Measurements from ENCODE around the gene TSPAN4. TPM values are rescaled to one million over a fixed set of nuclear protein-coding genes. Genes with fewer than 3 reads are reported as not detected.

TSPAN4 gene
- total RNA-seq, 2 donors from 2014 or later = 48.8 to 94.9 TPM

DNA sequence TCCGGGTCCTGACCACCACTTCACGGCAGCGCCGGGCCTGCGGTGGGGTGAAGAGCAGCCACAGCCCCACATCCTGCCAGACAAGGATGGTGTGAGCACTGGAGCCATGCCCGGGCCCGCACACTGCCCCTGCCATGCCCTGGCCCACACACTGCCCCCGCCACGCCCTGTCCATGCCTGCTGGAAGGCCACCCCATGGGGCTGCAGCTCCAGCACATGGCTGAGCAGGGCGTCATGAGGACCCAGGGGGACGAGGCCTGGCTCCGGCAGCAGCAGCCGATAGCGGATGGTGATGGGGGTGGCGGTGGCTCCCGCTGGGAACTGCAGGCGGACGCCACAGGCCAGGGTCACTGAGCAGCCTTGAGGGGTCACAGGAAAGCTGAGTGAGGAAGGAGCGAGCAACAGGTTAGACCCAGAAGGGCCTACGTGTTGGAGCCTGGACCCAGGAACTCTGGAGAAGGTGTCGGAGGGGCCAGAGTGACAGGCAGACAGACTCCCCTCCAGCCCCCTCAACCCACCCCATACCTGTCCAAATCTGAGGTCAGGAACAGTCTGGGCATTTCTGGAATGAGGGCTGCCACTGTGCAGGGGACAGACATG is 40.5 kb upstream of the TSPAN4 start:
- no peaks in the 10 kb centered on the region for H3K36me3 ChIP-seq
- H3K4me1 ChIP-seq (replicated peaks) = peaks cover 13% of the 10 kb centered on the region
- no peak overlapping the region for H3K4me3 ChIP-seq
- H3K9me3 ChIP-seq = no peaks in the 10 kb centered on the region
- TF ChIP-seq POLR2AphosphoS5 (IDR thresholded peaks at IDR 0.05) = no peak
- no peak for TF ChIP-seq POLR2A (IDR thresholded peaks at IDR 0.05)
- TF ChIP-seq, protein P1, sequence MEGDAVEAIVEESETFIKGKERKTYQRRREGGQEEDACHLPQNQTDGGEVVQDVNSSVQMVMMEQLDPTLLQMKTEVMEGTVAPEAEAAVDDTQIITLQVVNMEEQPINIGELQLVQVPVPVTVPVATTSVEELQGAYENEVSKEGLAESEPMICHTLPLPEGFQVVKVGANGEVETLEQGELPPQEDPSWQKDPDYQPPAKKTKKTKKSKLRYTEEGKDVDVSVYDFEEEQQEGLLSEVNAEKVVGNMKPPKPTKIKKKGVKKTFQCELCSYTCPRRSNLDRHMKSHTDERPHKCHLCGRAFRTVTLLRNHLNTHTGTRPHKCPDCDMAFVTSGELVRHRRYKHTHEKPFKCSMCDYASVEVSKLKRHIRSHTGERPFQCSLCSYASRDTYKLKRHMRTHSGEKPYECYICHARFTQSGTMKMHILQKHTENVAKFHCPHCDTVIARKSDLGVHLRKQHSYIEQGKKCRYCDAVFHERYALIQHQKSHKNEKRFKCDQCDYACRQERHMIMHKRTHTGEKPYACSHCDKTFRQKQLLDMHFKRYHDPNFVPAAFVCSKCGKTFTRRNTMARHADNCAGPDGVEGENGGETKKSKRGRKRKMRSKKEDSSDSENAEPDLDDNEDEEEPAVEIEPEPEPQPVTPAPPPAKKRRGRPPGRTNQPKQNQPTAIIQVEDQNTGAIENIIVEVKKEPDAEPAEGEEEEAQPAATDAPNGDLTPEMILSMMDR (IDR thresholded peaks at IDR 0.05) = no peak
- no peak for DNase-seq (ENCODE audit: low spot score)
- WGBS = 97% methylated on average over 21 of the region's 21 CpGs
- no peak overlapping the region for H3K27ac ChIP-seq
- intact Hi-C loops (cut with DNase I) = no loop called here
- H3K27me3 ChIP-seq (replicated peaks; ENCODE audit: insufficient read depth) = no peaks in the 10 kb centered on the region

DNA sequence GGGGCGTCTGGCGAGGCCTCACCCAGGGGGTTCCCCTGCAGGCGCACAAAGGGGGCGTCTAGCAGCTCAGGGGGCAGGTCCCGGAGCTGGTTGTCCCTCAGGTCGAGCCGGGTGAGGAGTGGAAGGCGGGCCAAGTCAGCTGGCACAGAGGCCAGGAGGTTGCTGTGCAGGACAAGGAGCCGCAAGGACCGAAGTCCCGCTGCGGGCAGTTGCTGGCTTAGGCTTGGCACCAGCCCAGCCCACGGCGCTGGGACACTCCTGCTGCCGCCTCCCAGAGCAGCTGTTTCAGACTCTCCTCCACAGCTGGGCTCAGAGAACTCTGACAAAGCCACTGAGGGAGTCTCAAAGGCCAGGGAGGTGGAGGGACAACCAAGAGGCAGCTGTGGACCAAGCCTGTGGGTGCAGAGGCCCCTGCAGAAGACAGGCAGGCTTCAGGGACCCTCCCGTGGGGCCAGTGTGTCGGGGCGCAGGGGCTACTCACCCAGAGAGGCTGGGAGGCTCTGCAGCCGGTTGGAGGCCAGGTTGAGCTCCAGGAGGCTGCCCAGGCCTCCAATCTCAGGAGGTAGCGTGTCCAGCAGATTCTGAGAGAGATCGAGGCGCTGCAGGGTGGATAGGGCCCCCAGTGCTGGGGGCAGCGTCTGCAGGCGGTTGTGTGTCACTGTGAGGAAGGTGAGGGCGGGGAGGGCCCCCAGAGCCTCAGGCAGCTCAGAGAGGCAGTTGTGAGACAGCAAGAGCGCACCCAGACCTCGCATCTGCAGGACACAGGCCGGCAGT is 39.8 kb upstream of the TSPAN4 start:
- no peak for DNase-seq (ENCODE audit: low spot score)
- TF ChIP-seq, protein P1 (IDR thresholded peaks at IDR 0.05) = no peak
- TF ChIP-seq POLR2A (IDR thresholded peaks at IDR 0.05) (no peak), POLR2AphosphoS5 (IDR thresholded peaks at IDR 0.05) (no peak)
- 88% methylated on average over 28 of the region's 28 CpGs for WGBS
- H3K4me3 ChIP-seq = no peak overlapping the region
- H3K27ac ChIP-seq = no peak overlapping the region
- intact Hi-C loops (cut with DNase I) = no loop called here
- H3K36me3 ChIP-seq = no peaks in the 10 kb centered on the region
- no peaks in the 10 kb centered on the region for H3K9me3 ChIP-seq
- peaks cover 13% of the 10 kb centered on the region for H3K4me1 ChIP-seq (replicated peaks)
- no peaks in the 10 kb centered on the region for H3K27me3 ChIP-seq (replicated peaks; ENCODE audit: insufficient read depth)

DNA sequence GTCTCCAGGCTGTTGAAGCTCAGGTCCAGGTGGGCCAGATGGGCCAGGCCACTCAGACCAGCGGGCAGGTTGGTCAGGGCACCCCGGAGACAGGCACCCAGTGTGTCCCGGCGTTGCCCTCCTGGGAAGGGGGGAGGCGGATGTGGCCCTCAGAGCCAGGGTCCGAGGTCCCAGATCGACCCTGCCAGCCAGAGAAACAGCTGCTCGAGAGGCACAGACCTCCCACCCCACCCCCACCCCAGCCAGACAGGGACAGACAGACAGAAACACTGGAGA is 39.2 kb upstream of the TSPAN4 start:
- no peaks in the 10 kb centered on the region for H3K9me3 ChIP-seq
- H3K27me3 ChIP-seq (replicated peaks; ENCODE audit: insufficient read depth) = no peaks in the 10 kb centered on the region
- WGBS = 79% methylated on average over 7 of the region's 8 CpGs
- H3K27ac ChIP-seq = no peak overlapping the region
- TF ChIP-seq POLR2AphosphoS5 (IDR thresholded peaks at IDR 0.05) (no peak), POLR2A (IDR thresholded peaks at IDR 0.05) (no peak)
- TF ChIP-seq, protein P1 (IDR thresholded peaks at IDR 0.05) = no peak
- no peak overlapping the region for H3K4me3 ChIP-seq
- DNase-seq (ENCODE audit: low spot score) = no peak
- no peaks in the 10 kb centered on the region for H3K36me3 ChIP-seq
- peaks cover 13% of the 10 kb centered on the region for H3K4me1 ChIP-seq (replicated peaks)
- intact Hi-C loops (cut with DNase I) = no loop called here

DNA sequence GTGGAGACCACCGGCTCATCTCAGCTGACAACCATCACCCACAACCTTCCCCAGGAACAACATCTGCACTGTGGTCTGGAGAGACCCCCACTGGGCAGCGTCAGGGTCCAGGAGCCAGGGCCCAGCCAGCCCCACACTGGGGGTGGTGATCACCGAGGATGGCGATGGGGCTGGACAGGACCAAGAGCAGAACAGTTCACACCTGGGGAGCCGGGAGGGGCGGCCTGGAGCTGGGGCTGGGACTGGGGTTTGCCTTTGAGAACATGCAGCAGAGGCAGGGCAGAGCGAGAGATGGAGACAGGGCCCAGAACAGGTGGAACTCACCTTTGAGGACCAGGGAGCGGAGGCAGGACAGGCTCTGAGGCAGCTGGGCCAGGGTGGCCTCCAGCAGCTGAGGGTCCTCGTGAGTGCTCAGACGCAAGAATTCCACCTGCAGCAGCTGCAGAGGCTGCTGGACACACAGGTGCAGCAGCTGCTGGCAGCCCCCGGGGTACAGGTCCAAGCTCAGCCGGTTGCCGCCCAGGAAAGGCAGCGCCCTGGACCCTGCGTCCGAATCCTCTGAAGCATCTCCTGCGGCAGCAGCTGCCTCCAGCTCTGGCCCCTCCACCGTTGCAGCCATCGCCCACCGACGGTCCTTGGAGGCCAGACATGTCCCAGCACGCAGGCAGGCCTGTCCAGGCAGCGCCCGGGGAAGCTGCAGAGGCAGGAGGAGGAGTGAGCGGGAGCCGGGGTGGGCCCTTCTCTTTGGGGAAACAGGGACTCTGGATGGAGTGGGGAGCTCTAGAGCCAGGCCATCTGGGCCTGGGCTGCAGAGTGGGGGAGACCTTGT is 38.7 kb upstream of the TSPAN4 start:
- 36% methylated on average over 23 of the region's 26 CpGs for WGBS
- H3K36me3 ChIP-seq = no peaks in the 10 kb centered on the region
- H3K27me3 ChIP-seq (replicated peaks; ENCODE audit: insufficient read depth) = no peaks in the 10 kb centered on the region
- peaks cover 13% of the 10 kb centered on the region for H3K4me1 ChIP-seq (replicated peaks)
- H3K27ac ChIP-seq = peak overlapping the region in 1 of 2 donors; percentile 88
- DNase-seq (ENCODE audit: low spot score) = no peak
- TF ChIP-seq, protein P1 (IDR thresholded peaks at IDR 0.05) = no peak
- TF ChIP-seq POLR2A (IDR thresholded peaks at IDR 0.05) (no peak), POLR2AphosphoS5 (IDR thresholded peaks at IDR 0.05) (no peak)
- intact Hi-C loops (cut with DNase I) = no loop called here
- no peaks in the 10 kb centered on the region for H3K9me3 ChIP-seq
- peak overlapping the region; percentile 47 to 61 for H3K4me3 ChIP-seq
